ENCODE results near the gene MGAT3.

DNA sequence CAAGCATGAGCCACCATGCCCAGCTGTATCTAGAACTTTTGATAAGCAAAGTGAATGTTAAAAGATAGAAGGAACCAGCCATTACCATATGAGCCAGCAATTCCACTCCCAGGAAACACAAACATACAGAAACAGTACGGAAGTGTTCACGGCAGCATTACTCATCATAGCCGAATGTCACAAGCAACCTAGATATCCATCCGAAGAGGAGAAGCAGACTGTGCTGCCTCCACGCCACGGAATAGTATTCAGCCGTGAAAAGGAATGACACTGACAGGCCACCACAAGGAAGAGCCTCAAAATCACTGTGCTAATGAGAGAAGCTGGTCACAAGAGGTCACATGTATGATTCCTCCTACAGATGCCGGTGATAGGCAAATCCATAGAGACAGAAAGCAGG, 17.6 kb upstream of the MGAT3 start:
- TF ChIP-seq, protein P1, sequence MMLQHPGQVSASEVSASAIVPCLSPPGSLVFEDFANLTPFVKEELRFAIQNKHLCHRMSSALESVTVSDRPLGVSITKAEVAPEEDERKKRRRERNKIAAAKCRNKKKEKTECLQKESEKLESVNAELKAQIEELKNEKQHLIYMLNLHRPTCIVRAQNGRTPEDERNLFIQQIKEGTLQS (CRISPR knock-in tag; IDR thresholded peaks at IDR 0.05): no peak
- no peak for TF ChIP-seq ELK4 (CRISPR knock-in tag; IDR thresholded peaks at IDR 0.05; ENCODE audit: borderline replicate concordance)
- TF ChIP-seq, protein P2, sequence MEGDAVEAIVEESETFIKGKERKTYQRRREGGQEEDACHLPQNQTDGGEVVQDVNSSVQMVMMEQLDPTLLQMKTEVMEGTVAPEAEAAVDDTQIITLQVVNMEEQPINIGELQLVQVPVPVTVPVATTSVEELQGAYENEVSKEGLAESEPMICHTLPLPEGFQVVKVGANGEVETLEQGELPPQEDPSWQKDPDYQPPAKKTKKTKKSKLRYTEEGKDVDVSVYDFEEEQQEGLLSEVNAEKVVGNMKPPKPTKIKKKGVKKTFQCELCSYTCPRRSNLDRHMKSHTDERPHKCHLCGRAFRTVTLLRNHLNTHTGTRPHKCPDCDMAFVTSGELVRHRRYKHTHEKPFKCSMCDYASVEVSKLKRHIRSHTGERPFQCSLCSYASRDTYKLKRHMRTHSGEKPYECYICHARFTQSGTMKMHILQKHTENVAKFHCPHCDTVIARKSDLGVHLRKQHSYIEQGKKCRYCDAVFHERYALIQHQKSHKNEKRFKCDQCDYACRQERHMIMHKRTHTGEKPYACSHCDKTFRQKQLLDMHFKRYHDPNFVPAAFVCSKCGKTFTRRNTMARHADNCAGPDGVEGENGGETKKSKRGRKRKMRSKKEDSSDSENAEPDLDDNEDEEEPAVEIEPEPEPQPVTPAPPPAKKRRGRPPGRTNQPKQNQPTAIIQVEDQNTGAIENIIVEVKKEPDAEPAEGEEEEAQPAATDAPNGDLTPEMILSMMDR (CRISPR knock-in tag; IDR thresholded peaks at IDR 0.05): no peak
